PC-3 (cell line): ENCODE results near the gene KIFC1. TPM values are rescaled to one million over a fixed set of nuclear protein-coding genes. Genes with fewer than 3 reads are reported as not detected.

Experiments used
- ATAC-seq: fragments of 200-7000 bp; cut with Tn5 transposase; 2 replicates; pipeline ENCODE4 v1.9.1; 2020; ENCODE audit warnings: mild to moderate bottlenecking, moderate library complexity
- BruUV-seq: library from RNA; stranded (reverse); fragments of 400-500 nt; replicated peaks from 2 replicates; lab custom pipeline; 2021; lab: Mats Ljungman, UMichigan
- CTCF ChIA-PET: fragments of 300-600 bp; sonication (Branson Sonifier 250); formaldehyde crosslinking; loops from one replicate; lab custom pipeline; 2022; ENCODE audit warnings: antibody characterized with exemption; lab: Charles Lee
- POLR2A ChIA-PET: fragments of 300-600 bp; sonication (Branson Sonifier 250); formaldehyde crosslinking; loops from one replicate; lab custom pipeline; 2022; ENCODE audit warnings: antibody characterized with exemption; ENCODE audit not compliant: unreplicated experiment; lab: Charles Lee
- DNase-seq: peaks from one replicate; pipeline ENCODE4 v3.0.0-alpha.2; 2015
- H2AFZ ChIP-seq: fragments of 300-600 bp; sonication (generic); 2 replicates; pipeline ENCODE4 v1.6.0; 2016; ENCODE audit warnings: antibody characterized with exemption, low read length
- H3F3A ChIP-seq: fragments of 300-600 bp; sonication (generic); one replicate; pipeline ENCODE4 v1.6.0; 2017; ENCODE audit warnings: antibody characterized with exemption, low read length, control low read depth, mild to moderate bottlenecking; ENCODE audit not compliant: unreplicated experiment
- H3K27ac ChIP-seq: fragments of 300-600 bp; sonication (generic); 2 replicates; pipeline ENCODE4 v1.5.1; 2016; ENCODE audit warnings: mild to moderate bottlenecking, low read length
- H3K27me3 ChIP-seq: fragments of 300-600 bp; sonication (generic); 2 replicates; pipeline ENCODE4 v1.6.1; 2016; ENCODE audit warnings: low read length, mixed read lengths
- H3K36me3 ChIP-seq: fragments of 300-600 bp; sonication (generic); 2 replicates; pipeline ENCODE4 v1.6.1; 2016; ENCODE audit warnings: low read depth, mixed run types, low read length, mixed read lengths
- H3K4me1 ChIP-seq: fragments of 300-600 bp; sonication (generic); 2 replicates; pipeline ENCODE4 v1.5.1; 2016; ENCODE audit warnings: low read length; ENCODE audit not compliant: insufficient read depth
- H3K4me2 ChIP-seq: fragments of 300-600 bp; sonication (generic); 2 replicates; pipeline ENCODE4 v1.6.0; 2016; ENCODE audit warnings: low read length
- H3K4me3 ChIP-seq: fragments of 300-600 bp; sonication (generic); 2 replicates; pipeline ENCODE4 v1.5.1; 2016; ENCODE audit warnings: mild to moderate bottlenecking, low read length, mixed read lengths
- H3K79me2 ChIP-seq: fragments of 300-600 bp; sonication (generic); 2 replicates; pipeline ENCODE4 v1.6.1; 2017; ENCODE audit warnings: low read length, mixed read lengths
- H3K9ac ChIP-seq: fragments of 300-600 bp; sonication (generic); 2 replicates; pipeline ENCODE4 v1.6.0; 2016; ENCODE audit warnings: mild to moderate bottlenecking, low read length
- H3K9me2 ChIP-seq: fragments of 300-600 bp; sonication (generic); replicated peaks from 2 replicates; pipeline ENCODE4 v1.6.1; 2016; ENCODE audit warnings: mixed run types, low read length, mixed read lengths
- H3K9me3 ChIP-seq: fragments of 300-600 bp; sonication (generic); 2 replicates; pipeline ENCODE4 v1.6.1; 2016; ENCODE audit warnings: low read length, mixed read lengths
- H4K20me1 ChIP-seq: fragments of 300-600 bp; sonication (generic); 2 replicates; pipeline ENCODE4 v1.6.1; 2016; ENCODE audit warnings: low read length, mixed read lengths
- CTCF ChIP-seq: fragments of 300-600 bp; sonication (generic); conservative IDR thresholded peaks from 2 replicates; pipeline ENCODE4 v1.5.1; 2017; ENCODE audit warnings: antibody characterized with exemption, low read depth, mild to moderate bottlenecking, low read length
- EZH2 ChIP-seq: fragments of 300-600 bp; sonication (generic); IDR thresholded peaks from one replicate; pipeline ENCODE4 v1.6.1; 2017; ENCODE audit warnings: antibody characterized with exemption, mild to moderate bottlenecking, low read length; ENCODE audit not compliant: unreplicated experiment
- EZH2phosphoT487 ChIP-seq: fragments of 300-600 bp; sonication (generic); IDR thresholded peaks from 2 replicates; pipeline ENCODE4 v1.6.1; 2018; ENCODE audit warnings: mild to moderate bottlenecking, antibody characterized with exemption, low read length, borderline replicate concordance
- intact Hi-C: fragments of 100-400 bp; cut with micrococcal nuclease; formaldehyde crosslinking; loops from 2 replicates; pipeline ENCODE4 v1.9.0; 2023
- total RNA-seq: library from RNA; depleted of rRNA; stranded (reverse); fragments of >200 nt; gene quantifications from 2 replicates; pipeline ENCODE4 v1.2.3, GENCODE V29; 2014

KIFC1 gene
- total RNA-seq, 1 experiment from 2014 or later, result 66.7 TPM

- no peaks in the 10 kb centered on the region; the same call in 1 of the 2 replicates for H3K4me1 ChIP-seq
- no TSS peak for BruUV-seq
- no peaks in the 10 kb centered on the region for H3F3A ChIP-seq
- H3K9me2 ChIP-seq, result no peaks in the 10 kb centered on the region
- H3K4me2 ChIP-seq, result no peak overlapping the region
- no peaks in the 10 kb centered on the region for H3K27me3 ChIP-seq
- H3K36me3 ChIP-seq, result no peaks in the 10 kb centered on the region
- H3K79me2 ChIP-seq, result no peaks in the 10 kb centered on the region
- H3K27ac ChIP-seq, result no peak overlapping the region
- TF ChIP-seq EZH2phosphoT487 (no peak), CTCF (no peak), EZH2 (no peak)
- POLR2A ChIA-PET, result no interaction called here
- DNase-seq (no peak), ATAC-seq (no peak)
- H4K20me1 ChIP-seq, result no peaks in the 10 kb centered on the region
- H3K9ac ChIP-seq, result no peak overlapping the region
- no peak overlapping the region for H3K4me3 ChIP-seq
- CTCF ChIA-PET, result no interaction called here
- H2AFZ ChIP-seq, result no peak overlapping the region
- intact Hi-C loops, result no loop called here
- H3K9me3 ChIP-seq, result no peaks in the 10 kb centered on the region
These were observed 11.2 kb upstream of the KIFC1 start for GRCh38 chr6:33380272-33380981.

- Histone ChIP-seq H3K4me2 (no peak overlapping the region), H3K4me1 (no peaks in the 10 kb centered on the region), H3K9me3 (no peaks in the 10 kb centered on the region), H3K36me3 (no peaks in the 10 kb centered on the region), H3K9ac (no peak overlapping the region), H3K4me3 (no peak overlapping the region), H3K9me2 (no peaks in the 10 kb centered on the region), H3K79me2 (no peaks in the 10 kb centered on the region), H3F3A (no peaks in the 10 kb centered on the region), H4K20me1 (no peaks in the 10 kb centered on the region), H2AFZ (no peak overlapping the region), H3K27ac (no peak overlapping the region), H3K27me3 (no peaks in the 10 kb centered on the region)
- intact Hi-C loops, result no loop called here
- no TSS peak for BruUV-seq
- ATAC-seq (no peak), DNase-seq (no peak)
- TF ChIP-seq EZH2phosphoT487 (no peak), EZH2 (no peak), CTCF (no peak)
- ChIA-PET CTCF (interaction anchor here (0.5 to 0.7 kb wide), 5 partner anchors 9 to 33 kb away, joined by 3 to 5 read pairs (median 3); no protein-coding TSS in a partner anchor), POLR2A (no interaction called here)
These were observed 8.0 kb upstream of the KIFC1 start for GRCh38 chr6:33383427-33384185.
